Right atrium auricular region (tissue), 2 donors: Measurements from ENCODE around the gene EXOSC1. TPM values are rescaled to one million over a fixed set of nuclear protein-coding genes. Genes with fewer than 3 reads are reported as not detected.

ENCODE experiments used
- DNase-seq: peaks from one replicate; pipeline ENCODE4 v3.0.0-alpha.2; 2019; ENCODE audit warnings: low spot score
- H3K27ac ChIP-seq, 2 donors: fragments of 200-600 bp; sonication (generic); 1 replicate in 1 of 2; 2 replicates in 1 of 2; pipeline ENCODE4 v1.5.1; 2016 to 2019
- H3K27me3 ChIP-seq, 2 donors: fragments of 200-600 bp; sonication (generic); one replicate each; pipeline versions ENCODE4 v1.5.1 to v1.6.0; 2017 to 2019
- H3K36me3 ChIP-seq: fragments of 200-600 bp; sonication (generic); one replicate; pipeline ENCODE4 v1.5.1; 2016
- H3K4me1 ChIP-seq, 2 donors: fragments of 200-600 bp; sonication (generic); one replicate each; pipeline versions ENCODE4 v1.5.1 to v1.6.0; 2017 to 2019
- H3K4me3 ChIP-seq, 2 donors: fragments of 200-600 bp; sonication (generic); 1 replicate in 1 of 2; 2 replicates in 1 of 2; pipeline ENCODE4 v1.5.1; 2017 to 2019; ENCODE audit warnings: mild to moderate bottlenecking in 1 of 2, moderate library complexity in 1 of 2
- H3K9me3 ChIP-seq, 2 donors: fragments of 200-600 bp; sonication (generic); one replicate each; pipeline ENCODE4 v1.5.1; 2019
- total RNA-seq, 2 donors: library from RNA; depleted of rRNA; stranded (reverse); fragments of >200 nt; gene quantifications; one replicate each; pipeline ENCODE4 v1.1.0, GENCODE V29; 2016
- TF ChIP-seq, protein P1 (sequence below), 2 donors: fragments of 200-600 bp; sonication (generic); IDR thresholded peaks; one replicate each; pipeline ENCODE4 v1.5.1; 2019; ENCODE audit warnings: antibody characterized with exemption in 2 of 2

The EXOSC1 gene
- total RNA-seq, 2 donors from 2014 or later = 16.0 to 17.5 TPM

DNA sequence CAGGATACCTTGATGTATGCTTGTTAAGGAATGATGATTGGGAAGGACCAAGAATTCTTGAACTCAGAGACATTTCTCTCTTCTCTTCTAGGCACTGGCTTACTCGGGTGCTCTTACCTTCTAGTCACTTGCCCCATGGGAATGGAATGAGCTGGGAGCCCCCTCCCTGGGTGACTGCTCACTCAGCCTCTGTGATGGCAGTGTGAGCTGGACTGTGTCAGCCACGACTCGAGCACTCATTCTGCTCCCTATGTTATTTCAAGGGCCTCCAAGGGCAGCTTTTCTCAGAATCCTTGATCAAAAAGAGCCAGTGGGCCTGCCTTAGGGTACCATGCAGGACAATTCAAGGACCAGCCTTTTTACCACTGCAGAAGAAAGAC lies 10.9 kb upstream of the EXOSC1 start:
- no peak overlapping the region for H3K27ac ChIP-seq
- no peak for DNase-seq

GRCh38 chr10:97456034-97456685 lies 10.4 kb upstream of the EXOSC1 start:
- H3K27ac ChIP-seq = no peak overlapping the region
- TF ChIP-seq, protein P1, sequence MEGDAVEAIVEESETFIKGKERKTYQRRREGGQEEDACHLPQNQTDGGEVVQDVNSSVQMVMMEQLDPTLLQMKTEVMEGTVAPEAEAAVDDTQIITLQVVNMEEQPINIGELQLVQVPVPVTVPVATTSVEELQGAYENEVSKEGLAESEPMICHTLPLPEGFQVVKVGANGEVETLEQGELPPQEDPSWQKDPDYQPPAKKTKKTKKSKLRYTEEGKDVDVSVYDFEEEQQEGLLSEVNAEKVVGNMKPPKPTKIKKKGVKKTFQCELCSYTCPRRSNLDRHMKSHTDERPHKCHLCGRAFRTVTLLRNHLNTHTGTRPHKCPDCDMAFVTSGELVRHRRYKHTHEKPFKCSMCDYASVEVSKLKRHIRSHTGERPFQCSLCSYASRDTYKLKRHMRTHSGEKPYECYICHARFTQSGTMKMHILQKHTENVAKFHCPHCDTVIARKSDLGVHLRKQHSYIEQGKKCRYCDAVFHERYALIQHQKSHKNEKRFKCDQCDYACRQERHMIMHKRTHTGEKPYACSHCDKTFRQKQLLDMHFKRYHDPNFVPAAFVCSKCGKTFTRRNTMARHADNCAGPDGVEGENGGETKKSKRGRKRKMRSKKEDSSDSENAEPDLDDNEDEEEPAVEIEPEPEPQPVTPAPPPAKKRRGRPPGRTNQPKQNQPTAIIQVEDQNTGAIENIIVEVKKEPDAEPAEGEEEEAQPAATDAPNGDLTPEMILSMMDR (IDR thresholded peaks at IDR 0.05) = no peak
- H3K4me1 ChIP-seq = peaks cover 0 to 16% of the 10 kb centered on the region in 2 donors
- H3K9me3 ChIP-seq = no peaks in the 10 kb centered on the region
- no peaks in the 10 kb centered on the region for H3K27me3 ChIP-seq
- H3K4me3 ChIP-seq = no peak overlapping the region
- H3K36me3 ChIP-seq = peaks cover 77% of the 10 kb centered on the region
- DNase-seq = no peak

More for the DNA sequence above, 10.9 kb upstream of the EXOSC1 start:
- H3K4me1 ChIP-seq = peaks cover 0 to 15% of the 10 kb centered on the region in 2 donors
- TF ChIP-seq, protein P1 (IDR thresholded peaks at IDR 0.05) = no peak
- no peaks in the 10 kb centered on the region for H3K27me3 ChIP-seq
- peaks cover 81% of the 10 kb centered on the region for H3K36me3 ChIP-seq
- no peak overlapping the region for H3K4me3 ChIP-seq
- H3K9me3 ChIP-seq = no peaks in the 10 kb centered on the region

- DNase-seq = no peak
- no peaks in the 10 kb centered on the region for H3K9me3 ChIP-seq
- H3K27me3 ChIP-seq = no peaks in the 10 kb centered on the region
- H3K4me3 ChIP-seq = no peak overlapping the region
- no peak overlapping the region for H3K27ac ChIP-seq
- H3K36me3 ChIP-seq = peaks cover 61% of the 10 kb centered on the region
- H3K4me1 ChIP-seq = peaks cover 0 to 26% of the 10 kb centered on the region in 2 donors
- TF ChIP-seq, protein P1 (IDR thresholded peaks at IDR 0.05) = no peak
Measured at GRCh38 chr10:97454330-97455036, 8.7 kb upstream of the EXOSC1 start.

DNA sequence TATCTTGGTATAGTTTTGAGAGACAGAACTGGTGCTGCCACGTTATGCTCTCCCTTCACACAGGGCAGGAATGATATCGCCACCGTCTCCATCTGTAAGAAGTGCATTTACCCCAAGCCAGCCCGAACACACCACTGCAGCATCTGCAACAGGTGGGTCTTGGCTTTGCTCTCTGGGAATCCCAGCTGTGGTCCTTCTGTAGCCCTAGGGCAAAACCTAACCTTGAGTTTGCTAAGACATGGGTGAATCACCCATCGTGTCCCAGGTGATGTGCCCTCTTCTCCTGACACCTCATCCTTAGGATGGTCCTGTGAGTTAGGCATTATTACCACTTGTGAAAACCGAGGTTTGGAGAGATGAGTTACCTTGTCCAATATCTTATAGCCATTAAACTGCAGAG lies 6.5 kb upstream of the EXOSC1 start:
- Histone ChIP-seq H3K36me3 (peaks cover 42% of the 10 kb centered on the region), H3K4me1 (peaks cover 0 to 38% of the 10 kb centered on the region in 2 donors), H3K27ac (no peak overlapping the region), H3K27me3 (no peaks in the 10 kb centered on the region), H3K9me3 (no peaks in the 10 kb centered on the region), H3K4me3 (no peak overlapping the region)
- TF ChIP-seq, protein P1 (IDR thresholded peaks at IDR 0.05) = no peak
- no peak for DNase-seq

DNA sequence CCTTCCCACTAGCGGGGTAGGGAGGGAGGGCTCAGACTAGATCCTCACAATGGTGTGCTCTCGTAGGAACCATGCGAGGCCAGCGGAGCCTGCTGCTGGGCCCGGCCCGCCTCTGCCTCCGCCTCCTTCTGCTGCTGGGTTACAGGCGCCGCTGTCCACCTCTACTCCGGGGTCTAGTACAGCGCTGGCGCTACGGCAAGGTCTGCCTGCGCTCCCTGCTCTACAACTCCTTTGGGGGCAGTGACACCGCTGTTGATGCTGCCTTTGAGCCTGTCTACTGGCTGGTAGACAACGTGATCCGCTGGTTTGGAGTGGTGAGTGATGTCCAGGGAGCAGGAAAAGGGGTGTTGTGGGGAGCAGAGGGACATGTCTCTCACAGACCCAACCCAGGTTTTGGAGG lies 5.8 kb upstream of the EXOSC1 start:
- peaks cover 0 to 46% of the 10 kb centered on the region in 2 donors for H3K4me1 ChIP-seq
- H3K36me3 ChIP-seq = peaks cover 34% of the 10 kb centered on the region
- TF ChIP-seq, protein P1 (IDR thresholded peaks at IDR 0.05) = no peak
- no peak for DNase-seq
- H3K27me3 ChIP-seq = no peaks in the 10 kb centered on the region
- no peaks in the 10 kb centered on the region for H3K9me3 ChIP-seq
- H3K4me3 ChIP-seq = no peak overlapping the region
- no peak overlapping the region for H3K27ac ChIP-seq
